ENCODE results near the gene BAHD1. TPM values are rescaled to one million over a fixed set of nuclear protein-coding genes. Genes with fewer than 3 reads are reported as not detected.

Gene BAHD1
- total and polyA plus RNA-seq, 3 donors from 2014 or later: 47.9 to 53.9 (median 52.0) TPM

DNA sequence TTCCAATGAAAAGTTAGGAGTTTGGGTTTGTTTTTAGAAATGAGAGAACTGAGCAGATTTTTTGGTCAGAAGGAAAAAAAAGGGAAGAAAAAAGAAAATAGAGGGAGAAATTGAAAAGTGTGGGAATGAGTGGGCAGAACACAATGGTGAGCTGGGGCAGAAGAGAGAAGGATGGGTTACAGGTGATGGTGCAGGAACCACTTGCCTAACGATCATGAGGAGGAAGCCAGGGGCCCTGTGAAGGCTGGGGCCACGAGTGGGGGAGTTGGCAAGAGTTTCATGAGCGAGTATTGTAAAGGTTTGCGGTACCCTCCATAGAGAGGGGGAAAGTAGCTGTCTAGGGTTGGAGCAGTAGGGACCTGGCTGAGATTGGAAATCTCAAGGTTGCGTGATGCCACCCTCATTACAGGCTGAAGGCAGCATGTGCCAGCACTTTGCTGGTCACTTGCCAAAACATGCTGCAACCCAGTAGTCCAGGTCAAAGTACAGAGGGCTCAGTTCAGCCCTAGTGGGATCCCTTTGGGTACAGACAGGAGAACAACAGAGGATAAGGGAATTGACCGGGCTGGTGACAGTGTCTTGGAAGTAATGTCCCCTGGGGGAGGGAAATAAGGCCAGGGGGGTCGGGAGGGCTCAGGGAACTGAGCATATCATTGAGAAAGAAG, 28.5 kb upstream of the BAHD1 start:
- intact Hi-C loops (cut with DNase I; ENCODE audit: low total_unique reads): loop anchor here (10.0 kb wide), 1 partner anchor 47 kb away; no protein-coding TSS in a partner anchor
- WGBS, 2 donors: 78 to 85% methylated on average over 7 of the region's 7 CpGs

DNA sequence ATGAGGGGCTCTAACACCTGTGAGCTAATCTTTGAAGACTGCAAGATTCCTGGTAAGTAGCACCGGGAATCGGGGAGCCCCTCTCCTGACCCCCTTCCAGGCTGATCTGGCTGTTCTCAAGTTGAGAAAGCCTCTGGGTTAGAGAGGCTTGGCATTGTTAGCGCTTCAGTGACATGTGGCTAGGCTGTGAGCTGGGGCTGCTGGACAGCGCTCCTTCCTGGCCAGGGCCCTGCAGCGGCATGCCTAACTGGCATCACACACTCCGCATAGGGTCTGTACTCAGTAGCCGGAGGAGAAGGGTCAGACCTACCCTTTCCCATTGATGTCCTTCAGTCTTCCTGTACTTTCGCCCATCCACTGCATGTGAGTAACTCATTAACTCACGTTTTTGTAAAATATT, 27.7 kb upstream of the BAHD1 start:
- WGBS, 2 donors: 87 to 92% methylated on average over 8 to 9 of the region's 9 CpGs
- Histone ChIP-seq H3K36me3 (ENCODE audit: low read depth, missing control alignments) (no peaks in the 10 kb centered on the region), H3K4me1 (no peaks in the 10 kb centered on the region), H3K27me3 (no peaks in the 10 kb centered on the region), H3K27ac (no peak overlapping the region), H3K4me3 (no peak overlapping the region), H3K9me3 (no peaks in the 10 kb centered on the region)
- DNase-seq: no peak
- TF ChIP-seq, protein P1, sequence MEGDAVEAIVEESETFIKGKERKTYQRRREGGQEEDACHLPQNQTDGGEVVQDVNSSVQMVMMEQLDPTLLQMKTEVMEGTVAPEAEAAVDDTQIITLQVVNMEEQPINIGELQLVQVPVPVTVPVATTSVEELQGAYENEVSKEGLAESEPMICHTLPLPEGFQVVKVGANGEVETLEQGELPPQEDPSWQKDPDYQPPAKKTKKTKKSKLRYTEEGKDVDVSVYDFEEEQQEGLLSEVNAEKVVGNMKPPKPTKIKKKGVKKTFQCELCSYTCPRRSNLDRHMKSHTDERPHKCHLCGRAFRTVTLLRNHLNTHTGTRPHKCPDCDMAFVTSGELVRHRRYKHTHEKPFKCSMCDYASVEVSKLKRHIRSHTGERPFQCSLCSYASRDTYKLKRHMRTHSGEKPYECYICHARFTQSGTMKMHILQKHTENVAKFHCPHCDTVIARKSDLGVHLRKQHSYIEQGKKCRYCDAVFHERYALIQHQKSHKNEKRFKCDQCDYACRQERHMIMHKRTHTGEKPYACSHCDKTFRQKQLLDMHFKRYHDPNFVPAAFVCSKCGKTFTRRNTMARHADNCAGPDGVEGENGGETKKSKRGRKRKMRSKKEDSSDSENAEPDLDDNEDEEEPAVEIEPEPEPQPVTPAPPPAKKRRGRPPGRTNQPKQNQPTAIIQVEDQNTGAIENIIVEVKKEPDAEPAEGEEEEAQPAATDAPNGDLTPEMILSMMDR (IDR thresholded peaks at IDR 0.05): no peak
- TF ChIP-seq POLR2A (IDR thresholded peaks at IDR 0.05): no peak
- intact Hi-C loops (cut with DNase I; ENCODE audit: low total_unique reads): loop anchor here (10.0 kb wide), 1 partner anchor 48 kb away; no protein-coding TSS in a partner anchor

More for the DNA sequence above, 28.5 kb upstream of the BAHD1 start:
- DNase-seq: no peak
- no peaks in the 10 kb centered on the region for H3K27me3 ChIP-seq
- H3K9me3 ChIP-seq: no peaks in the 10 kb centered on the region
- H3K4me3 ChIP-seq: no peak overlapping the region
- no peak overlapping the region for H3K27ac ChIP-seq
- H3K36me3 ChIP-seq (ENCODE audit: low read depth, missing control alignments): no peaks in the 10 kb centered on the region
- TF ChIP-seq, protein P1 (IDR thresholded peaks at IDR 0.05): no peak
- TF ChIP-seq POLR2A (IDR thresholded peaks at IDR 0.05): no peak
- no peaks in the 10 kb centered on the region for H3K4me1 ChIP-seq

DNA sequence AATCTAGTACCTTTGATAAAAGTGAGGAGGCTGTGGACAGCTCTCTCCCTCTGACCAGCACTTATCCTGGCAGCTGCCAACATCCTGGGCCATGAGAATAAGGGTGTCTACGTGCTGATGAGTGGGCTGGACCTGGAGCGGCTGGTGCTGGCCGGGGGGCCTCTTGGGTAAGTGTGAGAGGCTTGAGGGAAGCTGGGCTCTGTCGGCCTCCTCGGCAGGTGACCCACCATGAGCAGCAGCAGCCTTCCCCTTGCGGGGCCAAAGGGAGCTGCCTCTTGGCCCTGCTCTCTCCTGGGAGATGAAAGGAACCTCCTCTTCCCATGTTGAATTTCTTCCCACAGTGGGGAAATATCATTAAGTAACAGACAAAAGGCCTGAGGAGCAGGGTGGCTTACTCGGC, 25.9 kb upstream of the BAHD1 start:
- Histone ChIP-seq H3K9me3 (no peaks in the 10 kb centered on the region), H3K36me3 (ENCODE audit: low read depth, missing control alignments) (no peaks in the 10 kb centered on the region), H3K27me3 (no peaks in the 10 kb centered on the region), H3K4me1 (peaks cover under 1% of the 10 kb centered on the region), H3K4me3 (no peak overlapping the region), H3K27ac (no peak overlapping the region)
- 89 to 93% methylated on average over 7 of the region's 7 CpGs for WGBS, 2 donors
- no peak for DNase-seq
- TF ChIP-seq, protein P1 (IDR thresholded peaks at IDR 0.05): no peak
- TF ChIP-seq POLR2A (IDR thresholded peaks at IDR 0.05): no peak
- intact Hi-C loops (cut with DNase I; ENCODE audit: low total_unique reads): loop anchor here (10.0 kb wide), 1 partner anchor 50 kb away; no protein-coding TSS in a partner anchor

DNA sequence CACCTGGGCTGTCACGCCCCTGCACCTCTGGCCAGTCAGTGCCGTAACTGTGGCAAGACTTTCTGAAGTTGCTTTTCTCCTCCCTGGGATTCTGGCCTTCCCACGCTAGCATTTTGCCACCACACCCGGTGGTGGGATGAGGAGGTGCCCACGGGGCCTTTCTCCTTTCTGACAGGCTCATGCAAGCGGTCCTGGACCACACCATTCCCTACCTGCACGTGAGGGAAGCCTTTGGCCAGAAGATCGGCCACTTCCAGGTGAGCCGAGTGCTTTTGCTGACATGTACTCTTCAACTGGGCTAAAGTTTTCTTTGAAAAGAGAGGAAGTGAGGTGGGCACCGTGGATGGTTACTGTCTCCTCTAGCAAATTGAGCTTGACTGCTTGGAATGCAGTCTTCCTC, 25.5 kb upstream of the BAHD1 start:
- WGBS, 2 donors: 90 to 93% methylated on average over 10 of the region's 10 CpGs
- intact Hi-C loops (cut with DNase I; ENCODE audit: low total_unique reads): loop anchor here (10.0 kb wide), 1 partner anchor 50 kb away; no protein-coding TSS in a partner anchor
- no peaks in the 10 kb centered on the region for H3K36me3 ChIP-seq (ENCODE audit: low read depth, missing control alignments)
- no peaks in the 10 kb centered on the region for H3K9me3 ChIP-seq
- no peak for DNase-seq
- H3K4me1 ChIP-seq: peaks cover 4% of the 10 kb centered on the region
- no peak for TF ChIP-seq POLR2A (IDR thresholded peaks at IDR 0.05)
- TF ChIP-seq, protein P1 (IDR thresholded peaks at IDR 0.05): no peak
- H3K4me3 ChIP-seq: no peak overlapping the region
- H3K27me3 ChIP-seq: no peaks in the 10 kb centered on the region
- no peak overlapping the region for H3K27ac ChIP-seq

DNA sequence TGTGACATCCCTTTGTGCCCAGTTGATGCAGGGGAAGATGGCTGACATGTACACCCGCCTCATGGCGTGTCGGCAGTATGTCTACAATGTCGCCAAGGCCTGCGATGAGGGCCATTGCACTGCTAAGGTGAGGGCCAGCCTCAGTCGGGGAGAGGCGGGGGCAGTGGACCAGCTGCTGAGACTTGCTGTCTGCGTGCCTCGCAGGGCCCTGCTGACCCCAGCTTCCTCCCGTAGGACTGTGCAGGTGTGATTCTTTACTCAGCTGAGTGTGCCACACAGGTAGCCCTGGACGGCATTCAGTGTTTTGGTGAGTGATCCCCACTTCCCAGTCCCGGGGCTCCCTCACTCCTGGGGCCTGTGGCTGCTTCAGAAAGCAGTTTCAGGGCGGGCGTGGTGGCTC, 24.7 kb upstream of the BAHD1 start:
- no peaks in the 10 kb centered on the region for H3K9me3 ChIP-seq
- peaks cover 13% of the 10 kb centered on the region for H3K4me1 ChIP-seq
- 94 to 100% methylated on average over 2 to 14 of the region's 14 CpGs for WGBS, 2 donors
- no peak overlapping the region for H3K4me3 ChIP-seq
- H3K27ac ChIP-seq: no peak overlapping the region
- TF ChIP-seq, protein P1 (IDR thresholded peaks at IDR 0.05): no peak
- no peak for TF ChIP-seq POLR2A (IDR thresholded peaks at IDR 0.05)
- intact Hi-C loops (cut with DNase I; ENCODE audit: low total_unique reads): loop anchor here (10.0 kb wide), 1 partner anchor 51 kb away; no protein-coding TSS in a partner anchor
- no peaks in the 10 kb centered on the region for H3K27me3 ChIP-seq
- DNase-seq: no peak
- no peaks in the 10 kb centered on the region for H3K36me3 ChIP-seq (ENCODE audit: low read depth, missing control alignments)
